Left ventricle myocardium superior (tissue), 1 donor: ENCODE data around the gene MAGEL2. TPM values are rescaled to one million over a fixed set of nuclear protein-coding genes. Genes with fewer than 3 reads are reported as not detected.

ENCODE experiments used
- ATAC-seq: fragments of 200-7000 bp; cut with Tn5 transposase; one replicate; pipeline ENCODE4 v1.9.1; 2020; ENCODE audit warnings: mild to moderate bottlenecking, moderate library complexity
- DNase-seq: peaks from one replicate; pipeline ENCODE4 v3.0.0-alpha.2; 2020
- intact Hi-C: fragments of 100-400 bp; cut with micrococcal nuclease; formaldehyde crosslinking; loops from one replicate; pipeline ENCODE4 v1.11.0; 2022
- long read RNA-seq: library from polyadenylated mRNA; unstranded; transcript quantifications from one replicate; pipeline ENCODE4 v2.0.0, GENCODE V29; 2021
- total RNA-seq: library from RNA; stranded (reverse); fragmentation: NEBNext Ultra II Directional; extraction: Animal tissue kit (Norgen Biotek cat#: 25700); gene quantifications from one replicate; pipeline ENCODE4 v1.2.1, GENCODE V29; 2021
- donor health status: DM: no; HTN: yes; CAD: no; lungs with severe emphysema.

MAGEL2 gene
- total RNA-seq = 0.05 TPM
- long read RNA-seq = 0 reads

- intact Hi-C loops = loop anchor here (10.0 kb wide), 1 partner anchor 207 kb away; no protein-coding TSS in a partner anchor
- DNase-seq (no peak), ATAC-seq (peak; percentile 20)
These were observed at the start of gene MAGEL2 for GRCh38 chr15:23647421-23648370. TSS of gene MAGEL2 (minus strand) at chr15:23647867. CDS start at chr15:23647742, 125 bp downstream.

GRCh38 chr15:23695282-23695681 lies 47.6 kb upstream of the MAGEL2 start:
- no peak for ATAC-seq
- intact Hi-C loops = no loop called here
- DNase-seq = no peak

DNA sequence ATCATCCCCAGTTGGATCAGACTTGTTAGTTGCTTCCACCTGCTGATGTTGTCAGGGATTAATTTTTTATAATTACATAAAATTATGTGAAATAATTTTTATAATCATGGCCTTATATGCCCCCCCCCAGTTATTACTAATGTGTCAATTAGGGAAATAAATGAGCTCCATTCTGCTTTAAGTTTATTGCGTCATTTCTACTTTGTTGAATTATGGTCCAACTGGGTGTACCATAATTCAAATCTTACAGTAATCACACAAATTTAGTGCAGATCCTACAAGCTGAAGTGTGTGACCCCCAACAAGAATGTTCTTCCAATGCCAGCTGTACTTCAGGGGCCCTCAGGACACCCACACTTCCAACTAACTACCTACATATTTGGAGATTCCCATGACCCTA lies 46.9 kb upstream of the MAGEL2 start:
- DNase-seq (no peak), ATAC-seq (no peak)
- intact Hi-C loops = no loop called here

GRCh38 chr15:23690450-23690852 lies 42.8 kb upstream of the MAGEL2 start:
- ATAC-seq (peak; percentile 89), DNase-seq (peak; percentile 62)
- intact Hi-C loops = no loop called here

GRCh38 chr15:23690015-23690414 lies 42.3 kb upstream of the MAGEL2 start:
- intact Hi-C loops = no loop called here
- ATAC-seq = no peak
- no peak for DNase-seq

DNA sequence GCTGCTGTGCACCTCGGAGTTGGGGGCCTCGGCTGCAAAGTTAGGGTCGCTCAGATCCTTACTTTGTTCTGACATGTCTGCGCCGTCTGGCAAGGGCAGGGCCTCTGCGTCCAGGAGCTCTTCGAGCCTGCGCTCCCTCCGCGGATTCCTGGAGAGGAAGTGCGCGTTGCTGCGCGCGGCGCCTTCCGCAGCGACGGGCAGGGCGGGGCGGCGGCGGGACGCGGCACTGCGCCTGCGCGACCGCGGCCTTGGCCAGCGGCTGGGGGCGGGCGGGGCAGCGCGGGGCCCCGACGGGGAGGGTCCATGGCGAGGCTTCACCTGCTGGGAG lies 39.4 kb upstream of the MAGEL2 start, which contains the start of gene NDN:
Gene NDN, minus strand, starts transcription at position 163 of the 328 bp plus-strand sequence. Its CDS starts 88 bp downstream, at position 75.
- ATAC-seq (peak; percentile 87), DNase-seq (peak; percentile 75)
- intact Hi-C loops = no loop called here

DNA sequence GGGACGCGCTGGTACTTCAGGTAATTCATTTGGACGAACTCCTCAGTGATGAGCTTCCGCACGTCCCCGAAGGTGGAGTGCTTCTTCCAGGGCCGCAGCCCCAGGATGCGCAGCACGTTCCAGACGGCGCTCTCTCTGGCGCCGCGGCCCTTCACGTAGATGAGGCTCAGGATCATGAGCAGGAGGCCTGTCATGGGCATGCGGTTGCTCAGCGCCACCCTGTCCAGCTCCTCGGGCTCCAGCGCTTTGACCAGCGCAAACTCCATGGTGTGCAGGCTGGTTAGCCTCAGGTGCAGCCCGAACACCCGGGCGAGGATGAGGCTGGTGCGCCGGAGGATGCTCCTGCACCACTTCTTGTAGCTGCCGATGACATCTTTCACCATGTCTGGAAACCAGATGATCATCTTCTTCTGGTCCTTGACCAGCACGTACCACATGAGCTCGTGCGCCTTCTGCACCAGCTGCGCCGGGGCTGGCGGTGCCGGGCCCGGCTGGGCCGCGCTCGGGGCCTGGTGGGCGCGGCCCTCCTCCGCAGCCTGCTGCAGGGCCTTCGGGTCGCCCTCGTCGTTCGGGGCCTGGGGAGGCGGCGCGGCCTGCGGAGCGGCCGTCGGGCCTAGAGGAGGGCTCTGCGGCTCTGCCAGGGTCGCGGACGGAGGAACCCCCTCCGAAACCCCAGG lies 38.9 kb upstream of the MAGEL2 start:
- peak; percentile 33 for DNase-seq
- intact Hi-C loops = no loop called here
- ATAC-seq = peak; percentile 62

DNA sequence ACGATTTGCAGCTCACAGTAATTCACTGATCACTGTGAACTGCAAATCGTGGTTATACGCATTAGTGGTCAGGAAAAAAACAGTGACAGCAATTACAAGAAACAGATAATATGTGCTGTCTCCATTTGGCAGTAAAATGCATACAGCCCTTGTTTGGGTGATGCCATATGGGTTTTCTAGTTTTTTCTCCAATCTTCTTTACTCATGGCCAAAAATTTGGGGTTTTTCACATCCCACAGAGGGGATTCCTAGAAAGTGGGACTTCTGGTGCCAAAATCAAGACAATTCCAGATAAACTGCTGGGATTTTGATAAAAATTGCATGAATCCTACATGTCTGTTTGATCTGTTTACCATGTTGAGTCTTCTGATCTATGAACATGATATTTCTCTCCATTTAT lies 23.8 kb upstream of the MAGEL2 start:
- no peak for DNase-seq

GRCh38 chr15:23670970-23671369 lies 23.3 kb upstream of the MAGEL2 start:
- DNase-seq (no peak), ATAC-seq (no peak)
- intact Hi-C loops = no loop called here

More for the DNA sequence above, 23.8 kb upstream of the MAGEL2 start:
- no peak for ATAC-seq
- intact Hi-C loops = no loop called here

- no peak for ATAC-seq
- intact Hi-C loops = no loop called here
- no peak for DNase-seq
These were observed 15.6 kb upstream of the MAGEL2 start for GRCh38 chr15:23663232-23663631.

DNA sequence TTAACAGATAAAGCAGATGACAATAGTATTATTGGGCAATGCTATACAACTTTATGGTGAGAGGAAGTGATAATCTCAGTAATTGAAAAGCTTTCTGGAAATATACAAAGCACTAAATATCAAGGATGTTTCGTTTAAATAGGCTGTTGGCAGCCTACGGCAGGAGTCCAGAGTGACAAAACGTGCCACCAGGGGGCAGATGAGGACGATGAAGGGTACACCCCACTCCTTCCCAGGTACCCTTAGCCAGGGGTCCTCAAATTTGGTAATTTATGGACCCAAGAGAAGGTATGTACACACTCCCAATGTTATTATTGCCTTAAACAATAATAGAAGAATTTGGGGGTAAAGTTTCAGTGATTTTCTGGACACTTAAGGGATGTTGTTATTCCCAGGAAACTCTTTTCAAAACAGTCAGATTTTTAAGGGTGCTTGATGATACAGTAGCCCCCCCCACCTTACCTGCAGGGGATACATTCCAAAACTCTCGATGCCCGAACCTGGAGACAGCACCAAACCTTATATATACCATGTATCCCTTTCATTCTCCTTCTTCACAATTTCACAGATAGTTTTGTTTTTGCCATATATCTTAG lies 1.4 kb upstream of the MAGEL2 start:
- peak; percentile 47 for DNase-seq
- intact Hi-C loops = loop anchor here (10.0 kb wide), 1 partner anchor 206 kb away; no protein-coding TSS in a partner anchor

DNA sequence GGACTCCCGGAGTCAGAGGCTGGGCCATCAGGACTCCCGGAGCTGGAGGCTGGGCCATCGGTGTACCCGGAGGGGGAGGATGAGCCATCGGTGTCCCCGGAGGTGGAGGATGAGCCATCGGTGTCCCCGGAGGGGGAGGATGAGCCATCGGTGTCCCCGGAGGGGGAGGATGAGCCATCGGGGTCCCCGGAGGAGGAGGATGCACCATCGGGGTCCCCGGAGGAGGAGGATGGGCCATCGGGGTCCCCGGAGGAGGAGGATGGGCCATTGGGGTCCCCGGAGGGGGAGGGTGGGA lies 719 bp downstream of the MAGEL2 start:
- ATAC-seq = no peak
- intact Hi-C loops = loop anchor here (10.0 kb wide), 1 partner anchor 208 kb away; no protein-coding TSS in a partner anchor
- DNase-seq = no peak

More for the DNA sequence above, 1.4 kb upstream of the MAGEL2 start:
- ATAC-seq = no peak

- DNase-seq (no peak), ATAC-seq (no peak)
- intact Hi-C loops = loop anchor here (10.0 kb wide), 1 partner anchor 208 kb away; no protein-coding TSS in a partner anchor
These were observed 1.3 kb downstream of the MAGEL2 start for GRCh38 chr15:23646165-23647000.

DNA sequence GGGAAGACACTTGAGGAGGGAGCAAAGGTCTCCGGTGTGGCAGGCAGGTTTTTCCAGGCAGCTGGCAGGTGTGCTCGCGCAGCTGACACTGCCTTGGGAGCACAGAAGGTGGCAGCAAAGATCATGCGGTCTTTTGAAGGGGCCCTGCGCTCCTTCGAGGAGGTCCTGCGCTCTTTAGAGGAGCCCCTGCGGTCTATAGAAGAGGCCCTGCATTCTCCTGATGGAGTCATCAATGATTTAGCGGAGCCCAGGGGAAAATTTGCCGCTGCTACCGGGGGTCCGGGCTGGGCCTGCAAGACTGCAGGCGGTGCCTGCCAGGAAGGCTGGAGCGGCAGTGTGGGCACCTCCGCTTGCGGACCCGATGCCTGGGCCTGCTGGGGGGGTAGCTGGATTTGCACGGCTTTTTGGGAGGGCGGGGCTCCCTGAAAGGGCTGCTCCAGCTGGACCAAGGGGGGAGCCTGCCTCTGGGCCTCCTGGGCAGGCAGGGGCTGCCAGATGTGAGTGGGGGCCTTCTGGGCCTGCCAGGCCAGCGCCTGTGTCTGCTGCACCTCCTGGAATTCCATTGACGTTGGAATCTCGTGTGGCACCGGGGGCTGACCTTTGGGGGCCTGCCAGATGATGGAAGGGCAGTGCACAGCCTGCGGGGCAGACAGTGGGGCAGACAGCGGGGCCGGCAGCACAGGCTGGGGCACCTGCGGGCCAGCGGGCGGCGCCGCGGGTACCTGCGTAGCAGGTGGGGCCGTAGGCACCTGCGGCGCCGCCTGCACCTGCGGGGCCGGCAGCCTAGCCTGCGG lies 2.1 kb downstream of the MAGEL2 start:
- ATAC-seq (no peak), DNase-seq (no peak)
- intact Hi-C loops = loop anchor here (10.0 kb wide), 1 partner anchor 209 kb away; no protein-coding TSS in a partner anchor

DNA sequence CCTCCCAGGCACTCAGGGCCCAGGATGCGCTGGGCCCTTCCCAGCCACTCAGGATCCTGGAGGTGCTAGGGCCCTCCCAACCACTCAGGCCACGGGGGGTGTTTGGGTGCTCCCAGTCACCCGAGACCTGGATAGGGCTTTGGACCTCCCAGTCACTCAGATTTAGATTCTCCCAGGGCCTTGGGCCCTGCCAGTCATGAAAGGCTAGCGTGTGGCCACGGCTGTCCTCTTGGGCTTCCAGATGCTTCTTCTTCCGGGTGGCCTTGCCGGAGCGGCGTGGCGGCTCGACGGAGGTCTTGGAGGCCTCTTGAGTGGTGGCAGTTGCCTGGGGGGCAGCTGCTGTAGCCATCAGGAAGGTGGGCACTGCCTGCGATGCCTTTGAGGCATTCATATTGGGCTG lies 2.8 kb downstream of the MAGEL2 start:
- no peak for ATAC-seq
- intact Hi-C loops = loop anchor here (10.0 kb wide), 1 partner anchor 210 kb away; no protein-coding TSS in a partner anchor
- no peak for DNase-seq

DNA sequence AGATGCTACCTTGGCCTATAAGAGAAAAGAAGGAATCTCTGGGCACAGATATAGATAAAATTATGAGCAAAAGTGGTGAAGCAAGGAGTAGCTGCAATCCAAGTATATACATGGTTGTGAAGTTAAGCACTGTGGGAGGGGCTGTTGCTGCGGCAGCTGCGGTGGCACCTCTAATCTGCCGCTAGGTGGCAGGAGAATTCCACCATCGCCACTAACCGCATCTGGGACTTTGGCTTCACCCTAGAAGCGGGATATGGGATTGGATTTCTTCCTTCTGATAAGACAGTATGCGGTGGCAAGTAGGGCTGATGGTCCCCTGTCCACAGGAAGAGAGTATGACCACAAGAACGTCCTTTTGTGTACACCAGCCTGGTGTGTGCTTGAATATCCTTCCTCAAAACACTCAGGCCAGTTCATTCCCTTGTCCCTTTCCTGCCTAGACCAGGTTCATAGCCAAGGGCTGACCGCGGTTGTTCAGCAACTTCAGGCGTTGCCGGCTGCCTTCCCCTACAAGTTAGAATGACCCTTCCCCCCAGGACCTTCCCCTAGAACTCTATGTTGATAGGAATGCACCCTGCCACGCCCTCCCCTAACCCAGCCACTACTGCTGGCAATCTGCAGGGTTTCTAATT lies 5.1 kb downstream of the MAGEL2 start:
- ATAC-seq (peak; percentile 77), DNase-seq (peak; percentile 45)
- intact Hi-C loops = loop anchor here (10.0 kb wide), 1 partner anchor 212 kb away; no protein-coding TSS in a partner anchor

DNA sequence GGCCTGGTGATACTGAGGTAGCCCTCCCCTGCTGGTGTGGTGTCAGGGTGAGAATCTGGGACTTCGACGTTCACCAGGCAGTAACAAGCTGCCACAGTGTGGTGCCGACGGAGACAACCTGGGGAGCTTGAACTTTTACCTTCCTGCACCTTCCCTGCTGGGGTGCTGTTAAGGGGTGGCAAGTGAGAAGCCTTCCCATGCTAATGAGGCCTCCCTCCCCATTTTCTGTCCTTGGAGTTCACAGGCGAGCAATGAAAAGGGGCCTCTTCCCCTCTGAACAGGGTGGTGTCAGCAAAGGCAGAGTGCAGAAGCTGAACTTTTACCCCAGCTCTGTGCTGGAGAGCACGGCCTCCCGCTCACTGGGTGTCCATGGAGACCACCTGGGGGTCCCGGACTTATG lies 13.5 kb downstream of the MAGEL2 start:
- DNase-seq (no peak), ATAC-seq (no peak)
- intact Hi-C loops = no loop called here
